GM10248 (cell line): Measurements from ENCODE around the gene VIP.

Source experiments
- CTCF ChIA-PET: fragments of 300-600 bp; sonication (Branson Sonifier 250); formaldehyde crosslinking; extraction: SDS; loops from one replicate; lab custom pipeline; 2021; ENCODE audit warnings: antibody characterized with exemption; lab: Yijun Ruan, JAX
- POLR2A ChIA-PET: fragments of 350-650 bp; sonication (Branson Sonifier 250); formaldehyde crosslinking; extraction: SDS; loops from one replicate; lab custom pipeline; 2020; ENCODE audit warnings: antibody characterized with exemption; lab: Yijun Ruan, JAX
- DNase-seq: peaks from one replicate; pipeline ENCODE4 v3.0.0; 2012; ENCODE audit errors: extremely low spot score
- CTCF ChIP-seq: IDR thresholded peaks from 2 replicates; pipeline ENCODE4 v1.5.1; 2012; ENCODE audit warnings: mild to moderate bottlenecking, low read depth; ENCODE audit errors: extremely low read depth, missing control alignments, control extremely low read depth

The VIP gene

GRCh38 chr6:152769993-152770392 lies 19.4 kb downstream of the VIP start:
- ChIA-PET CTCF (interaction anchor here (1.3 to 2.0 kb wide), 3 partner anchors 14 to 129 kb away, joined by 3 to 5 read pairs (median 4); no protein-coding TSS in a partner anchor), POLR2A (no interaction called here)
- TF ChIP-seq CTCF: no peak
- DNase-seq: no peak

- ChIA-PET POLR2A (no interaction called here), CTCF (interaction anchor here (1.3 kb wide), 1 partner anchor 13 kb away, joined by 4 read pairs; no protein-coding TSS in a partner anchor)
- TF ChIP-seq CTCF: no peak
- no peak for DNase-seq
Measured at GRCh38 chr6:152771061-152771687, 20.6 kb downstream of the VIP start.

- POLR2A ChIA-PET: no interaction called here
- no peak for DNase-seq
- no peak for TF ChIP-seq CTCF
- CTCF ChIA-PET: interaction anchor here (1.0 to 1.3 kb wide), 2 partner anchors 8 to 22 kb away, joined by 3 read pairs; no protein-coding TSS in a partner anchor
Measured at GRCh38 chr6:152775428-152775827, 24.8 kb downstream of the VIP start.

- no peak for TF ChIP-seq CTCF
- DNase-seq: no peak
- CTCF ChIA-PET: interaction anchor here (1.0 kb wide), 1 partner anchor 21 kb away, joined by 5 read pairs; no protein-coding TSS in a partner anchor
- POLR2A ChIA-PET: no interaction called here
Measured at GRCh38 chr6:152776833-152777232, 26.2 kb downstream of the VIP start.

- ChIA-PET POLR2A (no interaction called here), CTCF (interaction anchor here (1.0 to 2.1 kb wide), 3 partner anchors 9 to 16 kb away, joined by 3 to 5 read pairs (median 4); no protein-coding TSS in a partner anchor)
- DNase-seq: no peak
- TF ChIP-seq CTCF: no peak
Measured at GRCh38 chr6:152783217-152783878, 32.8 kb downstream of the VIP start.

- DNase-seq: no peak
- no peak for TF ChIP-seq CTCF
- ChIA-PET CTCF (no interaction called here), POLR2A (no interaction called here)
Measured at GRCh38 chr6:152794696-152795095, 44.1 kb downstream of the VIP start.
